ENCODE results near the gene EVX2.
A peak's percentile ranks its signal among the peaks of the same experiment; 100 is the strongest.

EVX2 gene

DNA sequence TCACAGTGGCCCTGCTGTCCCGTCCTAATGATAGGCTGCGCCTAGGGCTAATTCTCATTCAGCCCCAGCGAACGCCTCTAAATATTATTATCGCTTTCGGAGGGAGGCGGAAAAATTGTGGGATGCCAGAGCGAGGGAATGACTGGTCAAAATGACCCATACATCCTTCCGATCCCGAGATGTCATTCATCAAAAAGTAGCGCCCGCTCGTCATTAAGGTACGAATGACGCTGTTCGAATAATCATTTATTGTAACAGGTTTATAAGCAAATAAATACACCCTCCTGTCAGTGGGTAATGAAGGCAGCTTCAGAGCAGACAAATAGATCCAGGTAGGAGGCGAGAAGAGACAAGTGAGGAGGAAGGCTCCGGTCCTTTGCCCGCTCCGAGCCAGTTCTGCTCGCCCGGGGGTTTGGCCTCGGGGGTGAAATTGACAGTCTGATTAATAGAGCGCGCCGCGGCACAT is at the start of gene EVX2:
TSS of gene EVX2 (minus strand) at position 167 of the 466 bp plus-strand sequence. CDS start 186 bp downstream, outside the sequence.
- Histone ChIP-seq H3K4me1 (ENCODE audit: insufficient read depth, insufficient read length) (peaks cover 3% of the 10 kb centered on the region), H3K36me3 (ENCODE audit: insufficient read depth, insufficient read length, low read length) (no peaks in the 10 kb centered on the region), H3K9ac (ENCODE audit: insufficient read length, low read depth) (peak within 1 kb of the TSS; percentile 2), H3K4me3 (ENCODE audit: insufficient read length, low read depth) (no peak within 1 kb of the TSS), H3K27me3 (ENCODE audit: insufficient read depth, insufficient read length) (peaks cover 86% of the 10 kb centered on the region), H3K9me3 (ENCODE audit: insufficient read depth, low read length) (peaks cover 31% of the 10 kb centered on the region)
- no peak for TF ChIP-seq YY1 (IDR thresholded peaks at IDR 0.05; ENCODE audit: insufficient read depth, insufficient read length)
- no peak for TF ChIP-seq ZNF274 (IDR thresholded peaks at IDR 0.05; ENCODE audit: low read depth, low read length)
- TF ChIP-seq SUZ12 (IDR thresholded peaks at IDR 0.05; ENCODE audit: extremely low read depth, insufficient read depth, insufficient read length): no peak
- no peak for DNase-seq (ENCODE audit: low read depth, low spot score)

DNA sequence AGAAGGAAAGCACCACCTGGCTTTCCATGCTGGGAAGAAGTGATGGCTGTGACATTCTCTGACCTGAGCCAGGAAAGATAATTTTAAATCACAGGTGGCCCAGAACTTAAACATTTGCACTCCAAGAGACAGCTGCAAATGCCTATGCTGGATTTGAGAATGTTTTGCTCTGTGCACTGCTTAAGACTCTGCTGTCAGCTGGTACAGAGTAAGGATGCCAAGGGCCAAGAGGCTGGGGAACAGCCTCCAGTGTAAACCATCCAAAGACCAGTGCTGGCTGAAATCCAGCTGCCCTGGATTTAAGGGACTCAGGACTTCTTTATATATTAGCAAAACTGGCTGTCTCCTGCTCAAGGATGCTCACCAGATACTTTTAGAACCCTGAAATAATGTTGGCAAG is 49.6 kb upstream of the EVX2 start:
- Histone ChIP-seq H3K9ac (ENCODE audit: insufficient read length, low read depth) (no peak overlapping the region), H3K27me3 (ENCODE audit: insufficient read depth, insufficient read length) (peaks cover 99% of the 10 kb centered on the region)

DNA sequence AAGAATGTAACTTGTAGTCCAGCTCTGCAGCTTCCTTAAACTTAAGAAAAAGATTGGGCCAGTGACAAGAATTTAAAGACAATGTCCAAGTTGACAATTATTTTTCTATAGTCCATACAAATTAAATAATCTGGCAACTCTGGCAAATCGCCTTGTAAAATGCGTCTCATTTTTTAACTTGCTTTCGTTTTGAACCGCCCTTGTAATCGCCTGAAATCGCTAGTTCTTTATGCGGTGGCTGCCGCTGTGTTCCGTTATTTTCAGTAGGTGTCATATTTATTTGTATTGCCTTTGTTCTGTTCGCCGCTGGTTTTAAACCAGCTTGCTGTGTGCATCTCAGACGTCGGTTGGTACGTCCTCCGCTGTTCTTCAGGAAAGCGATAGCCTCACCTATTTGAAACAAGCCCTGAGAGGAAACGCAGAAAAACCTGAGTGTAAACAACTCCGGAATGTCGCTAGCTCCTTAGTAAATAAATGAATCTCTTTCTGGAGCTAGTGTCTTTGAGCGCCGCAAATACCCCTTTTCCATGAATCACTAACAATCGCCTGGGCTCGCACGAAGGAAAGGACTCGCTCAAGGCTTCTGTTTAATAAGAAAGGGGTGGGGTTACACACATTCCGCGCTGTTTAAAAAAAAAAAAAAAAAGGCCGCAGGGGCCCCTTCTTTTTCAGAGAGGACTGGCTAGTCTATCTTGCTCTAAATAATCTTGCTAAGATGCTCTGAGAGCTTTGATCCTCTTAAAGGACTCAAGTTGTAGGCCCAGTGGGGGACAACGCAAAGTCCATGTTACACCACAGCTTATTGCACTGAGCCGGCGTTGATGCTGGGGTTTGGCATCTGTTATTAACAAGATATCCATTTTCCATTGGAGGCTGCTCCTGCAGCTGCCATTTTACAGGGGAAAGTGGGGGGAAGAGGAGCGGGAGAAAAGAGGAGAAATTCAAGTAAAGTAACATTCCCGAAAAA is 48.7 kb upstream of the EVX2 start:
- no peaks in the 10 kb centered on the region for H3K9me3 ChIP-seq (ENCODE audit: insufficient read depth, low read length)
- TF ChIP-seq YY1 (IDR thresholded peaks at IDR 0.05; ENCODE audit: insufficient read depth, insufficient read length): no peak
- peak; percentile 74 for TF ChIP-seq SUZ12 (IDR thresholded peaks at IDR 0.05; ENCODE audit: extremely low read depth, insufficient read depth, insufficient read length)
- H3K27me3 ChIP-seq (ENCODE audit: insufficient read depth, insufficient read length): peaks cover 99% of the 10 kb centered on the region
- H3K9ac ChIP-seq (ENCODE audit: insufficient read length, low read depth): no peak overlapping the region
- no peak overlapping the region for H3K4me3 ChIP-seq (ENCODE audit: insufficient read length, low read depth)
- H3K4me1 ChIP-seq (ENCODE audit: insufficient read depth, insufficient read length): peaks cover 12% of the 10 kb centered on the region
- H3K36me3 ChIP-seq (ENCODE audit: insufficient read depth, insufficient read length, low read length): no peaks in the 10 kb centered on the region
- no peak for DNase-seq (ENCODE audit: low read depth, low spot score)

More for the DNA sequence above, 49.6 kb upstream of the EVX2 start:
- peaks cover 12% of the 10 kb centered on the region for H3K4me1 ChIP-seq (ENCODE audit: insufficient read depth, insufficient read length)
- DNase-seq (ENCODE audit: low read depth, low spot score): no peak
- TF ChIP-seq YY1 (IDR thresholded peaks at IDR 0.05; ENCODE audit: insufficient read depth, insufficient read length) (no peak), SUZ12 (IDR thresholded peaks at IDR 0.05; ENCODE audit: extremely low read depth, insufficient read depth, insufficient read length) (no peak), ZNF274 (IDR thresholded peaks at IDR 0.05; ENCODE audit: low read depth, low read length) (no peak)
- no peaks in the 10 kb centered on the region for H3K36me3 ChIP-seq (ENCODE audit: insufficient read depth, insufficient read length, low read length)
- no peak overlapping the region for H3K4me3 ChIP-seq (ENCODE audit: insufficient read length, low read depth)
- no peaks in the 10 kb centered on the region for H3K9me3 ChIP-seq (ENCODE audit: insufficient read depth, low read length)

DNA sequence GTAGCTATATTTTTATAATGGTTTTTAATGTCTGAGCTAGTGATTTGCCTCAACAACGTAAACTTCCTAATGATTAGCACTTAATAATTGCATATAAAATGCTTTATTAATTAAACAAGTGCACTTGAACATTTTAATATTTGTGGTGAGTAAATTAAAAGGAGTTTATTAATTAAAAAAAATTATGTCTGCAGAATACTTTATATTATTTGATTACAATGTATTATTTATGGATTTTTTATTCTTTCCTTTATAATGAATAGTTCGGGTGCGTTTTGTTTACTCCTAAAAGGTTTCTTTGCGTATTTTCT is 48.0 kb upstream of the EVX2 start:
- no peaks in the 10 kb centered on the region for H3K36me3 ChIP-seq (ENCODE audit: insufficient read depth, insufficient read length, low read length)
- DNase-seq (ENCODE audit: low read depth, low spot score): no peak
- H3K9me3 ChIP-seq (ENCODE audit: insufficient read depth, low read length): no peaks in the 10 kb centered on the region
- H3K27me3 ChIP-seq (ENCODE audit: insufficient read depth, insufficient read length): peaks cover 99% of the 10 kb centered on the region
- no peak overlapping the region for H3K4me3 ChIP-seq (ENCODE audit: insufficient read length, low read depth)
- peaks cover 12% of the 10 kb centered on the region for H3K4me1 ChIP-seq (ENCODE audit: insufficient read depth, insufficient read length)
- H3K9ac ChIP-seq (ENCODE audit: insufficient read length, low read depth): no peak overlapping the region
- TF ChIP-seq YY1 (IDR thresholded peaks at IDR 0.05; ENCODE audit: insufficient read depth, insufficient read length): no peak
- no peak for TF ChIP-seq ZNF274 (IDR thresholded peaks at IDR 0.05; ENCODE audit: low read depth, low read length)
- TF ChIP-seq SUZ12 (IDR thresholded peaks at IDR 0.05; ENCODE audit: extremely low read depth, insufficient read depth, insufficient read length): no peak

DNA sequence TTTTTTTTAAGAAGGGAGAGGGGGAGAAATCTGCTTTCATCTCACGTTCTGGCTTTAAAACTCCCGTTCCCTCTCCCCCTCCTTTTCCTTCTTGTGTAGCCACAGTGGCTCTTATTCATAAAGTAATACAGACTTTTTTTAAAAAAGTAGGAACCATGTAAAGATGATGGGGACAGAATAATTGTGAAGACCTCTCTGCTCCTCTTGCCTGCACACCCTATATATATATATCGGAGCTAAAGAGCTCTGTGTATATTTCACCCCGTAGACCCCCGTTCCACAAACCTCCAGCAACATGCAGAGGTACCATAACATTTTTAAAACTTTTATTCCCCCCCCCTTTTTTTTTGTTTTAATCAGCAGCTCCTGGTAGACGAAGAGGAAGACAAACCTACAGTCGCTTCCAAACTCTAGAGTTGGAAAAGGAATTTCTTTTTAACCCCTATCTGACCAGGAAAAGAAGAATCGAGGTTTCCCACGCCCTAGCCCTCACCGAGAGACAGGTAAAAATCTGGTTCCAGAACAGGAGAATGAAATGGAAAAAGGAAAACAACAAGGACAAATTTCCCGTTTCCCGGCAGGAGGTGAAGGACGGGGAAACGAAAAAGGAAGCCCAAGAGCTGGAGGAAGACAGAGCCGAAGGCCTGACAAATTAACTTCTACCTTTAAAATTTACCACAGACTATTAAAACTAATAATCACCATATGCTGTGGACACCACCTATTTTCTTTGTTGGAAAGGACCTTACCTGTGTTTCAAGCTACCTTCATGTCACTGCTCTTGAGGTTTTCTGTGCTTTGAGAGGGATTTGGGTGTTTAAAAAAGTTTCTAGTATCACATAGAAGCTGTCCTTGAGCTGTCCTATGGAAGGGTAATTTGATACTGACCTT is 47.4 kb upstream of the EVX2 start:
- H3K4me3 ChIP-seq (ENCODE audit: insufficient read length, low read depth): no peak overlapping the region
- TF ChIP-seq ZNF274 (IDR thresholded peaks at IDR 0.05; ENCODE audit: low read depth, low read length) (no peak), YY1 (IDR thresholded peaks at IDR 0.05; ENCODE audit: insufficient read depth, insufficient read length) (no peak), SUZ12 (IDR thresholded peaks at IDR 0.05; ENCODE audit: extremely low read depth, insufficient read depth, insufficient read length) (no peak)
- DNase-seq (ENCODE audit: low read depth, low spot score): no peak
- H3K36me3 ChIP-seq (ENCODE audit: insufficient read depth, insufficient read length, low read length): no peaks in the 10 kb centered on the region
- no peak overlapping the region for H3K9ac ChIP-seq (ENCODE audit: insufficient read length, low read depth)
- peaks cover 12% of the 10 kb centered on the region for H3K4me1 ChIP-seq (ENCODE audit: insufficient read depth, insufficient read length)
- H3K9me3 ChIP-seq (ENCODE audit: insufficient read depth, low read length): no peaks in the 10 kb centered on the region
- H3K27me3 ChIP-seq (ENCODE audit: insufficient read depth, insufficient read length): peaks cover 99% of the 10 kb centered on the region

DNA sequence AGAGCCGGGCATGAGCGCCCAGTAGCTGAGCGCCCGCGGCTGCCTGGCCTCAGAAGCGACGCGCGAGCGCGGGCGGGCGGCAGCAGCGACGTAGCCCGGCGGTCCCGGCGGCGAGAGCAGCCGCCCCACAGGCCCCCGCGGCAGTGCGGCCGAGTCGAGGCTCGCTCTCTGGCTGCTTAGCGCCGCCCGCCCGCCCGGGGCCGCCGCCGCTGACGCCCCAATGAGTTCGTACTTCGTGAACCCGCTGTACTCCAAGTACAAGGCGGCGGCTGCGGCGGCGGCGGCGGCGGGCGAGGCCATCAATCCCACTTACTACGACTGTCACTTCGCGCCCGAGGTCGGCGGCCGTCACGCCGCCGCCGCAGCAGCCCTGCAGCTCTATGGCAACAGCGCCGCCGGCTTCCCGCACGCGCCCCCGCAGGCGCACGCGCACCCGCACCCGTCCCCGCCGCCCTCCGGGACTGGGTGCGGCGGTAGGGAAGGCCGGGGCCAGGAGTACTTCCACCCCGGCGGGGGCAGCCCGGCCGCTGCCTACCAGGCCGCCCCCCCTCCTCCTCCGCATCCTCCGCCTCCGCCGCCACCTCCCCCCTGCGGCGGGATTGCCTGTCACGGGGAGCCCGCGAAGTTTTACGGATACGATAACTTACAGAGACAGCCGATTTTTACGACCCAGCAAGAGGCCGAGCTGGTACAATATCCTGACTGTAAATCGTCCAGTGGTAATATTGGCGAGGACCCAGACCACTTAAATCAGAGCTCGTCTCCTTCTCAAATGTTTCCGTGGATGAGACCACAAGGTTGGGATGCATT is 46.6 kb upstream of the EVX2 start:
- no peaks in the 10 kb centered on the region for H3K36me3 ChIP-seq (ENCODE audit: insufficient read depth, insufficient read length, low read length)
- TF ChIP-seq SUZ12 (IDR thresholded peaks at IDR 0.05; ENCODE audit: extremely low read depth, insufficient read depth, insufficient read length) (no peak), YY1 (IDR thresholded peaks at IDR 0.05; ENCODE audit: insufficient read depth, insufficient read length) (no peak), ZNF274 (IDR thresholded peaks at IDR 0.05; ENCODE audit: low read depth, low read length) (no peak)
- peaks cover 9% of the 10 kb centered on the region for H3K4me1 ChIP-seq (ENCODE audit: insufficient read depth, insufficient read length)
- H3K4me3 ChIP-seq (ENCODE audit: insufficient read length, low read depth): peak overlapping the region; percentile 39
- peaks cover 99% of the 10 kb centered on the region for H3K27me3 ChIP-seq (ENCODE audit: insufficient read depth, insufficient read length)
- no peaks in the 10 kb centered on the region for H3K9me3 ChIP-seq (ENCODE audit: insufficient read depth, low read length)
- no peak for DNase-seq (ENCODE audit: low read depth, low spot score)
- H3K9ac ChIP-seq (ENCODE audit: insufficient read length, low read depth): peak overlapping the region; percentile 32

Measured in NT2/D1 (cell line).